Cardiac fibroblast (primary cell): ENCODE results near the gene GPR17.

Experiments used
- DNase-seq, 2 donors: peaks; one replicate each; pipeline versions ENCODE4 v3.0.0 to v3.0.0-alpha.2; 2010; ENCODE audit warnings: low read depth in 2 of 2
- H3K4me3 ChIP-seq, 2 donors: replicated peaks in 1 of 2; 1 replicate in 1 of 2; 2 replicates in 1 of 2; pipeline ENCODE4 v1.5.1; 2011; ENCODE audit warnings: low read depth in 2 of 2, low read length in 2 of 2, mild to moderate bottlenecking in 2 of 2, moderate library complexity in 1 of 2
- CTCF ChIP-seq: IDR thresholded peaks from one replicate; pipeline ENCODE4 v1.5.1; 2011; ENCODE audit warnings: low read depth, mild to moderate bottlenecking, low read length, inconsistent platforms

GPR17 gene

GRCh38 chr2:127626175-127626574 lies 19.8 kb upstream of the GPR17 start:
- no peak for DNase-seq
- no peak overlapping the region for H3K4me3 ChIP-seq
- no peak for TF ChIP-seq CTCF

DNA sequence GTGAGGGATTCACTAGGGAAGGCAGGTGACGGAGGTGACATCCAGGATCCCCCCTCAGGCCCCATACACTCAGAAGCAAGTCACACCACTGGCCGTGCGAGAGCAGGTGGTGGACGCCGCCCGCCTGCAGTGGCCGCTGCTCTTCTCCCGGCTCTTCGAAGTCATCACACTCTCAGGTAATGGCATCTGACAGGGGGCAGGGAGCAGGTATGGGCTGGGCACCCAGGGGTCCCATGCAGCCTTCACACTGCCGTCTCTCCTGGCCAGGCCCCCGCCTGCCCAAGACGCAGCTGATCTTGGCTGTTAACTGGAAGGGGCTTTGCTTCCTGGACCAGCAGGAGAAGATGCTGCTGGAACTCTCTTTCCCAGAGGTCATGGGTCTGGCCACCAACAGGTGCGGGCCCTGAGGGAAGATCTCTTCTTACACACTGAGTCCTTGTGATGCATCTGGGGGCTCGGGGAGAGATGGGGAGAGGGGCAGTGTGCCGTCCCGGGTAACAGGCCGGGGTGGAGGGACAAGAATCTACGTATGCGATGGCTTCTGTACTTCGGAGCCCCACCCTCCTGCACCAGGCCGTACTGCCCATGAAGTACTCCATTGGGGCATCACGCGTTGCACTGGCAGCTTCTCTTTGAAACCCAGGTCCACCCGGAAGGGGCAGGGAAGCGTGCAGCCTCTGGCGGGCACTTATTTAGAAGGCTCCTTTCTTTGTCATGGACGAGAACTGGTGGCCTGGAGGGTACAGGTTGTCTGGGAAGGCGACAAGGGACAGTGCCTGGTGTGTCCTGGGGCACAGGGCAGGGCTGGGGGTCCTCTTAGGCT lies 18.8 kb upstream of the GPR17 start:
- DNase-seq: no peak
- TF ChIP-seq CTCF: no peak
- no peak overlapping the region for H3K4me3 ChIP-seq

- no peak overlapping the region for H3K4me3 ChIP-seq
- DNase-seq: no peak
- TF ChIP-seq CTCF: no peak
These were observed 18.0 kb upstream of the GPR17 start for GRCh38 chr2:127627740-127628571.

DNA sequence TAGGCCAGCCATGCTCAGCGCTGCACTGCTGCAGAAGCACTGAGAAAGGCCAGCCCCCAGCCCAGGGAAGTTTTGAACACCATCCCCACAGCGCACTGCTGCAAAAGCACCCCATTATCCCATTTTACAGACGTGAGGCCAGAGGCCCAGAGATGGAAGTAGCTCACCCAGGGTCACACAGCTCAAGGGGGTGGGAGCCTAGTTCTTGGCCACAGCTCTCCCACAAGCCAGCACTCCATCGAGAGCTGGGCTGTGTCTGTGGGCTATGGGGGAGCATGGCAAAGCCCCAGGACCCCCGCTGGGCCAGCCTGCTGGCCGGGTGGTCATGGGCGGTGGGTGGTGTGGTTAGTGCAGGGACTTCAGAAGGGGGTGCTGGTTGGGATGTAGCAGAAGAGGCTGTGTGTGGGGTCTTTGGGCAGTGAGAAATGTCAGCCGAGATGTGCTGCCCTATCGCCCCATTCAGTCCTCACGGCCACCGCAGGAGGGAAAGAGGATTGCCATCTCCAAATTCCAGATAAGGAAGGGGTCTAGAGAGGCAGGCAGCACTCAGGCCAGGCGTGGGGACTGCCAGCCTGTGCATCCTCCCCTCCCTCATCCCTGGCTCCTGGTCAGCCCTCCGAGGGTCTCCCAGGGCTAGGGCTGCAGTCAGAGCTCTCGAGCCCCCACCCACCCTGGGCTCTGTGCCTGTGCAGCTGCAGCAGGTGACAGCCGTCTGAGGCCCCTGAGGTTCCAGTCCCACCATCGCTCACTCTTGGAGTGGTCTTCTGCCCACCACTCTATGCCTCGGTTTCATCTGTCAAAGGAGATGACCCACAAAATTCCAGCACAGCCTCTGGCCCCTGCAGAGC lies 17.0 kb upstream of the GPR17 start:
- DNase-seq: no peak
- H3K4me3 ChIP-seq: no peak overlapping the region
- TF ChIP-seq CTCF: no peak

GRCh38 chr2:127629637-127630036 lies 16.3 kb upstream of the GPR17 start:
- DNase-seq: no peak
- H3K4me3 ChIP-seq: no peak overlapping the region
- no peak for TF ChIP-seq CTCF

GRCh38 chr2:127630096-127630863 lies 15.7 kb upstream of the GPR17 start:
- no peak overlapping the region for H3K4me3 ChIP-seq
- TF ChIP-seq CTCF: no peak
- DNase-seq: no peak
